NOMO-1 (cell line): ENCODE data around the gene ULBP2.
"Not testable (repeated sequence)": the region's sequence is repeated elsewhere in the genome, so short reads cannot be mapped to it uniquely, and the experiment has no call there.

Experiments used
- DNase-seq, 2 experiments: peaks; one replicate each; lab custom pipeline; 2025; ENCODE audit not compliant: unreplicated experiment in 2 of 2; lab: John Stamatoyannopoulos, UW

Gene ULBP2

GRCh38 chr6:149908480-149908879 is 33.3 kb upstream of the ULBP2 start:
- not testable (repeated sequence) for DNase-seq

GRCh38 chr6:149909701-149910470 is 31.9 kb upstream of the ULBP2 start:
- DNase-seq = no peak

GRCh38 chr6:149910721-149911151 is 31.1 kb upstream of the ULBP2 start:
- no peak for DNase-seq

- not testable (repeated sequence) for DNase-seq
These were observed 29.1 kb upstream of the ULBP2 start for GRCh38 chr6:149912680-149913079.

- DNase-seq = no peak
These were observed 28.7 kb upstream of the ULBP2 start for GRCh38 chr6:149913085-149913484.

GRCh38 chr6:149913540-149914240 is 28.1 kb upstream of the ULBP2 start:
- DNase-seq = no peak

- no peak for DNase-seq
These were observed 25.6 kb upstream of the ULBP2 start for GRCh38 chr6:149915970-149916865.

GRCh38 chr6:149917679-149918078 is 24.1 kb upstream of the ULBP2 start:
- DNase-seq = no peak

- DNase-seq = no peak
These were observed 23.5 kb upstream of the ULBP2 start for GRCh38 chr6:149918151-149918905.

GRCh38 chr6:149919126-149919833 is 22.5 kb upstream of the ULBP2 start:
- not testable (repeated sequence) for DNase-seq

- DNase-seq = no peak
These were observed 22.0 kb upstream of the ULBP2 start for GRCh38 chr6:149919834-149920225.

- DNase-seq = no peak
These were observed 20.5 kb upstream of the ULBP2 start for GRCh38 chr6:149921361-149921760.

GRCh38 chr6:149922091-149922490 is 19.7 kb upstream of the ULBP2 start:
- not testable (repeated sequence) for DNase-seq

GRCh38 chr6:149922642-149923326 is 19.0 kb upstream of the ULBP2 start, which contains the start of gene RAET1G:
RAET1G (minus strand) TSS chr6:149923121; CDS start chr6:149923010, 111 bp downstream.
- DNase-seq = peak; percentile 93 to 94

GRCh38 chr6:149923327-149923986 is 18.4 kb upstream of the ULBP2 start:
- DNase-seq = no peak

GRCh38 chr6:149924206-149924932 is 17.4 kb upstream of the ULBP2 start:
- DNase-seq = no peak

GRCh38 chr6:149924933-149925252 is 16.9 kb upstream of the ULBP2 start:
- DNase-seq = no peak
